GM21576 (cell line): ENCODE results near the gene SLC15A4.
A peak's percentile ranks its signal among the peaks of the same experiment; 100 is the strongest.
"Not testable (repeated sequence)": the region's sequence is repeated elsewhere in the genome, so short reads cannot be mapped to it uniquely, and the experiment has no call there.

Source experiments
- ATAC-seq: cut with Tn5 transposase; IDR thresholded peaks from one replicate; pipeline ENCODE4 v1.9.1; 2021; ENCODE audit warnings: mild to moderate bottlenecking, moderate library complexity; ENCODE audit not compliant: unreplicated experiment

The SLC15A4 gene

GRCh38 chr12:128846671-128847070 is 22.9 kb upstream of the SLC15A4 start:
- not testable (repeated sequence) for ATAC-seq

DNA sequence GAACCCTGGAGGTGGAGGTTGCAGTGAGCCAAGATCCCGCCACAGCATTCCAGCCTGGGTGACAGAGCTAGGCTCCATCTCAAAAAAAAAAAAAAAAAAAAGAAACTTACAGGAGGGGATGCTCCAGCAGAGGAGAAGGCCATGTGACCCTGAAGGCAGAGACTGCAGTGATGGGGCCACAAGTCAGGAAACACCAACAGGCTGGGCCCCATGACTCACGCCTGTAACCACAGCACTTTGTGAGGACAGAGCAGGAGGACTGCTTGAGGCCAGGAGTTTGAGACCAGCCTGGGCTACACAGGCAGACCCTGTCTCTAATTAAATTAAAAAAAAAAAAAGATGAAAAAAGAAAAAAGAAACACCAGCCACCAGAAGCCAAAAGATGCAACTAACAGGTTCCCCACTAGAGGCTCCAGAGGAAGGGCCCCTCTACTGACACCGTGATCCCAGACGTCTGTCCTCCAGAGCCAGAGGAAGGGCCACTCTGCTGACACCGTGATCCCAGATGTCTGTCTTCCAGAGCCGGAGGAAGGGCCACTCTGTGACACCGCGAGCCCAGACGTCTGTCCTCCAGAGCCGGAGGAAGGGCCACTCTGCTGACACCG is 20.4 kb upstream of the SLC15A4 start:
- ATAC-seq = peak; percentile 47

- no peak for ATAC-seq
Measured at GRCh38 chr12:128843538-128843937, 19.8 kb upstream of the SLC15A4 start.

DNA sequence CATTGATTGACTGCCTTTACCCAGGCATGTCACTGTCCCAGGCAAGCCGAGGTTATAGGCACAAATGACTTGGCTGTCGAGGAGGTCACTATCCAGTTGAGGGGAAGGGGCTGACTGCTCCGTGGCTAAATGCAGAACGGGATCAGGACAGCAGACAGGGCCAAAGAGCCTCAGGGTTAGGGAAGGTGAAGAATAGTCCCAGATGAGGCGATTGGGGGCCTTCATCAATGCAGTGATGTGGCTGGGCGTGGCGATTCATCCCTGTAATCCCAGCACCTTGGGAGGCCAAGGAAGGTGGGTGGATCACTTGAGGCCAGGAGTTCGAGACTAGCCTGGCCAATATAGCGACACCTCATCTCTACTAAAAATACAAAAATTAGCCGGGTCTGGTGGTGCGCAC is 18.8 kb upstream of the SLC15A4 start:
- no peak for ATAC-seq

GRCh38 chr12:128840862-128841468 is 17.2 kb upstream of the SLC15A4 start:
- peak; percentile 85 for ATAC-seq

GRCh38 chr12:128839885-128840284 is 16.1 kb upstream of the SLC15A4 start:
- not testable (repeated sequence) for ATAC-seq

DNA sequence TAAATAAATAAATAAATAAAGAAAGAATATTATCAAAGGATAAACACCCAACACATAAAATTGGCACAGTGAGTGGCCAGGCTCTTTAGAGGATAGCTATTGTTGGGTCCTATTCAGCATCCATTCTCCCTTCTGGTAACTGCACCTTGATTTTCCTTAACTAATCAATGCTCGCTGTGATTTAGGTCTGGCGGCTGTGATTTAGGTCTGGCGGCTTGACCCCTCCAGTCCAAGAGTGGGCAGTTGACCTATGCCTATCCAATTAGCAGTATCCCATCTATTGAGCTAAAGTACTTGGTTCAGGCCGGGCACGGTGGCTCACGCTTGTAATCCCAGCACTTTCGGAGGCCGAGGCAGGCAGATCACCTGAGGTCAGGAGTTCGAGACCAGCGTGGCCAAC is 9.7 kb upstream of the SLC15A4 start:
- no peak for ATAC-seq

- ATAC-seq = peak; percentile 45
Measured at GRCh38 chr12:128830505-128830893, 6.7 kb upstream of the SLC15A4 start.

DNA sequence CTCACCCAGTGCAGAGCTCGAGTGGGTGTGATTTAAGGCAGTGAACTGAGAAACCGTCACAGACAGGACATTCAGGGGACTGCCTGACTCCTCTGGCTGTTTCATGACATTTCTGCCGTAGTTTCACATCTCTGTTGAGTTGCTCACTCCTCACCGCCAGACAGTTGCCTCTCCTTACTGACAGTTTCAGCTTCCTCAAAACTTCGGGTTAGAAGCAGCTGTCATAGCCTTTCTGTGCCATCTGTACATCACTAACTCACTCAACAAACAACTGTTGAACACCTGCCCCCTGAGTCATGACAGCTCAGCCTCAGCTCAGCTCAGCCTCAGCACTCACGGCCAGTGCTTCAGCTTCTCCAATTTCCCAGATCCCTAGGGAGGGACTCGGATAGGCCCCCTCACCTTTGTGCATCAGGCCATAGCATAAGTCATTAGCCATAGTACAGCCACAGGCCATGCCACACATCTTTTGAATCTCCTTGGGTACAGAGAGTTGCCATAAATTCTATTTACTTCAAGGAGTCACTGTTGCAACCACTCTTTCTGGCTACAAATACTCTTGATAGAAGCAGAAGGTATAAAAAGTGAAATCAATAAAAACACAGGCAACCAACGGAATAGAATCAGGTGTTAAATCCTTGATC is 6.2 kb upstream of the SLC15A4 start:
- ATAC-seq = peak; percentile 88

DNA sequence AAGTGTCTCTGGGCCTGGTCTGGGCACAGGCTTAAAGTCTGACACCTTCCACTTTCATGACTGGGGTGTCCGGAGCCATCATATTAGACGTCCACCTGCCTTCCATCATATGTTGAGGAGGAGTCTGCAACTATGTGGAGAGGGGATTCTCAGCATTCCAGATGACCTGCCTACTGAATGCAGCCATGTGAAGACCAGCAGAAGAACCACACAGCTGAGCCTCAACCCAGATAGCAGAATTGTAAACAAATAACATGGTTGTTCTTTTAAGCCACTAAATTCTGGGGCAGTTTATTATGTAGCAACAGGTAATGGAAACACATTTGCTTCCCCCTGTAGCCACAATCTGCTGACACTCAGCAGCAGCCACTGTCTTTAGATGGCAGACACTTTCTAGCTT is 4.0 kb upstream of the SLC15A4 start:
- ATAC-seq = no peak

DNA sequence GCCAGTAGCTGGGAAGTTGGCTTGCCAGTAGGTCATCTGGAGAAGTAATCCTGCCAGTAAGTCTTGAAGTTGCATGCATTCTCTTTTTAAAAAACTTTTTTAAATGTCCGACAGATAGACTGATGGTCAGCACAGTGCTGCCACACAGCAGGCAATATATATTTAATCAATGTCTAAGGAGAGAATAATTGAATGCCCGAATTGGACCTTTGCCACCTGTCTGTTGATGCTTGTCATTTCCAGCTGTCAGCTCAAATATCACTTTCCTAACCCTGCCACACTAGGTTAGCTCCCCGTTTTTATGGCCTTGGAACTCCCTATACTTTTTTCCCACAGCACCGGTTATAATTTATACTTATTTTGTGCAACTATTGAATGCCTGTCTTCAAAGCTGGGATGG is 2.1 kb upstream of the SLC15A4 start:
- ATAC-seq = no peak

DNA sequence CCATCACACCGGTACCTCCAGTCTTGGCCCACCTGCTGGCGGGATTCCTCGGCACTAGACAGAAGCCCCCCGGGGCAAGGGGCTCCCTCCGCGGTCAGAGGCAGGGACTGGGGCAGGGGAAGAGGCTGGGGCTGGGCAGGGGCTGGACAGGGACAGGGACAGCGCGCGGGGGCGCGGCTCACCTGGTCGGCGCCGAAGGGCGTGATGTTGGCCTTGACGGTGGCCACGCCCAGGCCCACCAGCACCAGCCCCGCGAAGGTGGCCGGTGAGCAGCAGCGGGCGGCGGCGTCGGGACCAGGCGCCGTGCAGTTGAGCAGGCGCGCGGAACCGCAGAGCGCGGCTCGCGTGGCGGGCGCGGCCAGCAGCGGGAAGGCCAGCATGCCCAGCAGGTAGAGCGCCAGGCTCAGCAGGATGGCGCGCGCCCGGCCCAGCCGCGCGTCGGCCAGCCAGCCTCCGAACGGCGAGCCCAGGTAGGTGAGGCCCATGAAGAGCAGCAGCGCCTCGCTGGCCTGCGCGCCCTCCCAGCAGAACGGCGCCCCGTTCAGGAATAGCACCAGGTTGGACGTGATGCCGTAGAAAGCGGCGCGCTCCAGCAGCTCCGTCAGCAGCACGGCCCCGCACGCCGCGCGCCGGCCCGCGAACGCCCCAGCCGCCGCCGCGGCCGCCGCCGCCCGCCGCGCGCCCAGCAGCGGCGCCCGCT is 392 bp downstream of the SLC15A4 start:
- ATAC-seq = peak; percentile 12

DNA sequence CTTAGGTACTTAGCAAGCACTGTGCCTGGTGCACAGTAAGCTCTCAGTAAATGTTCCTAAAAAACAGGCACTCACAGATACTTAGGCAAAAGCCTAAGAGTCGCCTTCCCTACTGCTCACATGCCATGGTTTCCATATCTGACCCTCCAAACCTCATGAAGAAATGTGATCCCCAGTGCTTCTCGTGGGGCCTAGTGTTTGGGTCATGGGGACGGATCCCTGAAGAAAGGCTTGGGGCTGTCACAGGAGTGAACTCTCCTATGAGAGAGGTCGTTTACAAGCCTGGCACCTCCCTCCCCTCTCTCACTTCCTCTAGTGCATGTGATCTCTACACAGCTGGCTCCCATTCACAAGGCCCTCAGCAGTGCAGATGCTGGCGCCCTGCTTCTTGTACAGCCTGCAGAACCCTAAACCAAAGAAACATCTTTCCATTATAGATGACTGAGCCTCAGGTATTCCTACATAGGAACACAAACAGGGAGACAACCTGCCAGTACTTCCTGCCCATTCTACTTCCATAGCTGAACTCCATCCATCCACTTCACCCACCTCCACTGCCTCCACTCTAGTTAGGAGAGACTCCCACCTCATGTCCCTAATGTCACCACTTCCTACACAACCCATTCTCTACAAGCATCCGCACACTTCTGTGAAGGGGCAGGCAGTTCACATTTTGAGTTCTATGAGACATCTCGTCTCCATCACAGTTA is 2.9 kb downstream of the SLC15A4 start:
- ATAC-seq = peak; percentile 57

- ATAC-seq = no peak
Measured at GRCh38 chr12:128820253-128820652, 3.5 kb downstream of the SLC15A4 start.

GRCh38 chr12:128819293-128820144 is 4.2 kb downstream of the SLC15A4 start:
- ATAC-seq = no peak

DNA sequence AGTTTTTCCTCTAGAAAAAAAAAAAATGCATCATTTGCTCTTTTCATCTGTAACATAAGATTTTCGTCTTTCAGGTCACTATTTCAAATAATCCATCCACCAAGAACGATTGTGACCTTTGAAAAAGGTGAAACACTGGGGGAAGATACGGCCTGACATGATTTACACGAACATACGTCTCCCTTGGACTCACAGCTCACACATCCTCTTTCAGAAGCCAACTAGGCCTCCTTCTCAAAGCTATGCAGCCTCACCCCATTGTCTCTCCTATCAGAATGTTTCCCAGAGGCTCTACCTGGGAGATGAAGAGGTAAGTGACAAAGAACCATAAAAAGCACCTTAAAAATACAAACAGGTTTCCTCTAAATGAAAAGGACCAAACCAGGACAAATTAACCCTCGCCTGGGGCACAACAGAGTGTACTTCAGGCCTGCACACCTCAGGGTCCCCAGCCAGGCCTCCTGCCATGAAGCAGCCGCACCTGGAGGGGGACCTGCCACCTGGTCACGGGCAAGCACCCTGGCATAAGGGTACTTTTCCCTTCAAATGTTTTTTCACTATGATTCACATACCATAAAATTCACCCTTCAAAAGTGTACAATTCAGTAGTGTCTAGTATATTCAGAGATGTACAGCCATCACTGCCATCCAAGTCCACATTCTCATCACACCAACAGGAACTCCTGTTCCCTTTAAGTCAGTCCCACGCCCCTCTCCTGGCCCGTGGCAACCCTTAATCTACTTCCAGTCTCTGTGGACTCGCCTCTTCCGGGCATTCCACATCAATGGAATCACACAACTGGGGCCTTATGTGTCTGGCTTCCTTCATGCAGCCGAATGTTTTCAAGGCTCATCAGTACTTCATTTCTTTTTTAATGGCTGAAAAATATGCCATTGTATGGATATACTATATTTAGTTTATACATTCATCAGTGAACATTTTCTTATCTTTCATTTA is 5.4 kb downstream of the SLC15A4 start:
- peak; percentile 43 for ATAC-seq

- peak; percentile 40 for ATAC-seq
Measured at GRCh38 chr12:128817111-128818015, 6.4 kb downstream of the SLC15A4 start.

GRCh38 chr12:128816643-128816920 is 7.2 kb downstream of the SLC15A4 start:
- no peak for ATAC-seq
